IMR-90 (cell line): ENCODE data around the gene SLC25A30.

Experiments
- BHLHE40 ChIP-seq: fragments of 150-350 bp; IDR thresholded peaks from 2 replicates; pipeline ENCODE4 v1.6.1; 2016; ENCODE audit warnings: mild to moderate bottlenecking, low read depth, low read length
- CEBPB ChIP-seq: IDR thresholded peaks from 2 replicates; pipeline ENCODE4 v1.6.1; 2012; ENCODE audit warnings: low read depth, low read length, improper control_type of control experiment
- CHD1 ChIP-seq: IDR thresholded peaks from 2 replicates; pipeline ENCODE4 v1.6.1; 2012; ENCODE audit warnings: low read depth, low read length, improper control_type of control experiment
- CTCF ChIP-seq: conservative IDR thresholded peaks from 2 replicates; pipeline ENCODE4 v1.5.1; 2012; ENCODE audit warnings: mild to moderate bottlenecking, low read depth, low read length, improper control_type of control experiment
- FOS ChIP-seq: fragments of 150-350 bp; IDR thresholded peaks from 2 replicates; pipeline ENCODE4 v1.6.1; 2016; ENCODE audit warnings: low read depth, low read length
- MAFK ChIP-seq: IDR thresholded peaks from 2 replicates; pipeline ENCODE4 v1.6.1; 2012; ENCODE audit warnings: low read depth, low read length, improper control_type of control experiment
- MAZ ChIP-seq: IDR thresholded peaks from 2 replicates; pipeline ENCODE4 v1.6.1; 2012; ENCODE audit warnings: low read depth, mild to moderate bottlenecking, low read length, improper control_type of control experiment, moderate library complexity, borderline replicate concordance
- MXI1 ChIP-seq: IDR thresholded peaks from 2 replicates; pipeline ENCODE4 v1.6.1; 2012; ENCODE audit warnings: low read depth, mild to moderate bottlenecking, low read length, moderate library complexity, borderline replicate concordance
- POLR2A ChIP-seq: IDR thresholded peaks from 2 replicates; pipeline ENCODE4 v1.6.1; 2012; ENCODE audit warnings: mild to moderate bottlenecking, low read depth, low read length
- RAD21 ChIP-seq: IDR thresholded peaks from 2 replicates; pipeline ENCODE4 v1.6.1; 2012; ENCODE audit warnings: low read length, improper control_type of control experiment
- RFX5 ChIP-seq: IDR thresholded peaks from 2 replicates; pipeline ENCODE4 v1.8.0; 2012; ENCODE audit warnings: low read depth, mild to moderate bottlenecking, low read length, moderate library complexity
- SMC3 ChIP-seq: fragments of 150-350 bp; IDR thresholded peaks from 2 replicates; pipeline ENCODE4 v1.6.1; 2016; ENCODE audit warnings: low read depth, mild to moderate bottlenecking, antibody characterized with exemption, low read length, moderate library complexity
- TF ChIP-seq, protein P1 (sequence below): fragments of 150-350 bp; IDR thresholded peaks from 2 replicates; pipeline ENCODE4 v1.6.1; 2017; ENCODE audit warnings: mild to moderate bottlenecking, antibody characterized with exemption, low read length, low read depth
- TF ChIP-seq, protein P2 (sequence below): fragments of 150-350 bp; IDR thresholded peaks from 2 replicates; pipeline ENCODE4 v1.6.1; 2016; ENCODE audit warnings: low read depth, mild to moderate bottlenecking, low read length, moderate library complexity, borderline replicate concordance

DNA sequence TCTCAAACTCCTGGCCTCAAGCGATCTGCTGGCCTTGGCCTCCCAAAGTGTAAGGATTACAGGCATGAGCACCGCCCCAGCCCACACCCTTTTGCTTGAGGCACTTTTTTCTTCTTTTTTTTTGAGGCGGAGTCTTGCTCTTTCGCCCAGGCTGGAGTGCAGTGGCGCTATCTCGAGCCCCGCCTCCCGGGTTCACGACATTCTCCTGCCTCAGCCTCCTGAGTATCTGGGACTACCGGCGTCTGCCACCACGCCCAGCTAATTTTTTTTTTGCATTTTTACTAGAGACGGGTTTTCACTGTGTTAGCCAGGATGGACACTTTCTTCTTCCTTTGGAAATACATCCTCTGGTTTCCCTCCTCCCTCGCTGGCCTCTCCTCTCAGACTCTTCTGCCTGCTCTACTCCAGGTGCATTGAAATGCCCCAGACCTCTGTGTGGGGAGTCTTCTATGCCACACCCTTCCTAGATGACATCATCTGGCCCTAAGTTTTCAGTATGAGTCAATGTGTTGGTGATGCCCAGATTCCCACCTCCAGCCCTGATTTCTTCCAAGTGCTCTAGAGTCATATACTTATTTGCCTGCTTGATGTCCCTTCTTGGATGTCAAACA, 56.5 kb downstream of the SLC25A30 start:
- TF ChIP-seq MAFK (no peak), CTCF (no peak), POLR2A (no peak), RFX5 (no peak), MAZ (no peak), BHLHE40 (no peak), FOS (no peak), MXI1 (no peak), CEBPB (no peak), SMC3 (no peak), RAD21 (no peak), CHD1 (no peak)
- TF ChIP-seq, protein P1, sequence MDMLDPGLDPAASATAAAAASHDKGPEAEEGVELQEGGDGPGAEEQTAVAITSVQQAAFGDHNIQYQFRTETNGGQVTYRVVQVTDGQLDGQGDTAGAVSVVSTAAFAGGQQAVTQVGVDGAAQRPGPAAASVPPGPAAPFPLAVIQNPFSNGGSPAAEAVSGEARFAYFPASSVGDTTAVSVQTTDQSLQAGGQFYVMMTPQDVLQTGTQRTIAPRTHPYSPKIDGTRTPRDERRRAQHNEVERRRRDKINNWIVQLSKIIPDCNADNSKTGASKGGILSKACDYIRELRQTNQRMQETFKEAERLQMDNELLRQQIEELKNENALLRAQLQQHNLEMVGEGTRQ: no peak
- TF ChIP-seq, protein P2, sequence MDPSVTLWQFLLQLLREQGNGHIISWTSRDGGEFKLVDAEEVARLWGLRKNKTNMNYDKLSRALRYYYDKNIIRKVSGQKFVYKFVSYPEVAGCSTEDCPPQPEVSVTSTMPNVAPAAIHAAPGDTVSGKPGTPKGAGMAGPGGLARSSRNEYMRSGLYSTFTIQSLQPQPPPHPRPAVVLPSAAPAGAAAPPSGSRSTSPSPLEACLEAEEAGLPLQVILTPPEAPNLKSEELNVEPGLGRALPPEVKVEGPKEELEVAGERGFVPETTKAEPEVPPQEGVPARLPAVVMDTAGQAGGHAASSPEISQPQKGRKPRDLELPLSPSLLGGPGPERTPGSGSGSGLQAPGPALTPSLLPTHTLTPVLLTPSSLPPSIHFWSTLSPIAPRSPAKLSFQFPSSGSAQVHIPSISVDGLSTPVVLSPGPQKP: no peak
